ENCODE data around the gene RLBP1. TPM values are rescaled to one million over a fixed set of nuclear protein-coding genes. Genes with fewer than 3 reads are reported as not detected.

RLBP1 gene
- total RNA-seq, 1 donor from 2014 or later, result not detected

GRCh38 chr15:89205991-89206585, 15.3 kb downstream of the RLBP1 start:
- Mint-ChIP-seq H3K4me3 (ENCODE audit: unreplicated experiment) (no peak overlapping the region), H3K27me3 (ENCODE audit: low read depth) (no peaks in the 10 kb centered on the region), H3K36me3 (ENCODE audit: low read depth) (no peaks in the 10 kb centered on the region), H3K27ac (ENCODE audit: unreplicated experiment) (no peak overlapping the region), H3K4me1 (ENCODE audit: low read depth) (peaks cover 6% of the 10 kb centered on the region), H3K9me3 (ENCODE audit: low read depth) (no peaks in the 10 kb centered on the region)
- TF ChIP-seq CTCF (IDR thresholded peaks at IDR 0.05), result no peak
- DNase-seq (ENCODE audit: low spot score), result peak; percentile 58

- Mint-ChIP-seq H3K27me3 (ENCODE audit: low read depth) (no peaks in the 10 kb centered on the region), H3K4me1 (ENCODE audit: low read depth) (peaks cover 6% of the 10 kb centered on the region), H3K4me3 (ENCODE audit: unreplicated experiment) (no peak overlapping the region), H3K27ac (ENCODE audit: unreplicated experiment) (no peak overlapping the region), H3K36me3 (ENCODE audit: low read depth) (no peaks in the 10 kb centered on the region), H3K9me3 (ENCODE audit: low read depth) (no peaks in the 10 kb centered on the region)
- peak; percentile 13 for DNase-seq (ENCODE audit: low spot score)
- no peak for TF ChIP-seq CTCF (IDR thresholded peaks at IDR 0.05)
These were observed 17.6 kb downstream of the RLBP1 start for GRCh38 chr15:89203705-89204273.

GRCh38 chr15:89201465-89202005, 19.8 kb downstream of the RLBP1 start:
- Mint-ChIP-seq H3K4me3 (ENCODE audit: unreplicated experiment) (no peak overlapping the region), H3K27me3 (ENCODE audit: low read depth) (no peaks in the 10 kb centered on the region), H3K36me3 (ENCODE audit: low read depth) (peaks cover 2% of the 10 kb centered on the region), H3K9me3 (ENCODE audit: low read depth) (no peaks in the 10 kb centered on the region), H3K4me1 (ENCODE audit: low read depth) (peaks cover 12% of the 10 kb centered on the region), H3K27ac (ENCODE audit: unreplicated experiment) (no peak overlapping the region)
- DNase-seq (ENCODE audit: low spot score), result peak; percentile 77
- no peak for TF ChIP-seq CTCF (IDR thresholded peaks at IDR 0.05)

- H3K36me3 Mint-ChIP-seq (ENCODE audit: low read depth), result peaks cover 4% of the 10 kb centered on the region
- H3K4me3 Mint-ChIP-seq (ENCODE audit: unreplicated experiment), result no peak overlapping the region
- no peaks in the 10 kb centered on the region for H3K27me3 Mint-ChIP-seq (ENCODE audit: low read depth)
- no peaks in the 10 kb centered on the region for H3K9me3 Mint-ChIP-seq (ENCODE audit: low read depth)
- no peak for TF ChIP-seq CTCF (IDR thresholded peaks at IDR 0.05)
- H3K27ac Mint-ChIP-seq (ENCODE audit: unreplicated experiment), result no peak overlapping the region
- peaks cover 24% of the 10 kb centered on the region for H3K4me1 Mint-ChIP-seq (ENCODE audit: low read depth)
- peak; percentile 68 for DNase-seq (ENCODE audit: low spot score)
These were observed 21.2 kb downstream of the RLBP1 start for GRCh38 chr15:89200182-89200581.

GRCh38 chr15:89199746-89200145, 21.6 kb downstream of the RLBP1 start:
- Mint-ChIP-seq H3K36me3 (ENCODE audit: low read depth) (peaks cover 4% of the 10 kb centered on the region), H3K9me3 (ENCODE audit: low read depth) (no peaks in the 10 kb centered on the region), H3K4me1 (ENCODE audit: low read depth) (peaks cover 24% of the 10 kb centered on the region), H3K27me3 (ENCODE audit: low read depth) (no peaks in the 10 kb centered on the region), H3K4me3 (ENCODE audit: unreplicated experiment) (no peak overlapping the region), H3K27ac (ENCODE audit: unreplicated experiment) (no peak overlapping the region)
- TF ChIP-seq CTCF (IDR thresholded peaks at IDR 0.05), result no peak
- DNase-seq (ENCODE audit: low spot score), result peak; percentile 30
